K562 (cell line): Measurements from ENCODE around the gene RNF212B. TPM values are rescaled to one million over a fixed set of nuclear protein-coding genes. Genes with fewer than 3 reads are reported as not detected.

ENCODE experiments used
- CC2D1A ChIP-seq: fragments of 450-650 bp; IDR thresholded peaks from 2 replicates; pipeline ENCODE4 v1.6.1; 2017; ENCODE audit warnings: mild to moderate bottlenecking
- CREB1 ChIP-seq, 2 experiments: sonication (generic) in 1 of 2; formaldehyde crosslinking in 1 of 2; IDR thresholded peaks; 2 replicates each; pipeline versions ENCODE4 v1.6.1 to v1.8.0; 2012 to 2022; ENCODE audit warnings: inconsistent platforms in 1 of 2, mild to moderate bottlenecking in 1 of 2, missing genetic modification reagents in 1 of 2, moderate library complexity in 1 of 2
- EZH2 ChIP-seq: IDR thresholded peaks from 2 replicates; pipeline ENCODE4 v1.6.1; 2012; ENCODE audit warnings: low read depth, mild to moderate bottlenecking, inconsistent platforms, low read length, borderline replicate concordance
- FUS ChIP-seq: fragments of 200-400 bp; formaldehyde crosslinking; optimal IDR thresholded peaks from 2 replicates; pipeline ENCODE3; 2017; ENCODE audit warnings: low read depth, low read length
- HNRNPUL1 ChIP-seq: fragments of 200-400 bp; formaldehyde crosslinking; IDR thresholded peaks from 2 replicates; pipeline ENCODE4 v1.6.1; 2017; ENCODE audit warnings: low read length
- KDM4B ChIP-seq, 2 experiments: fragments of 450-650 bp in 1 of 2; sonication (generic) in 1 of 2; IDR thresholded peaks; 2 replicates each; pipeline ENCODE4 v1.6.1; 2016 to 2017; ENCODE audit warnings: borderline replicate concordance in 2 of 2, antibody characterized with exemption in 1 of 2, low read depth in 1 of 2, mild to moderate bottlenecking in 1 of 2
- KLF10 ChIP-seq: fragments of 250-450 bp; sonication (Bioruptor Pico); IDR thresholded peaks from 2 replicates; pipeline ENCODE4 v1.6.1; 2021; ENCODE audit warnings: matching md5 sums
- OTX1 ChIP-seq: fragments of 450-650 bp; formaldehyde crosslinking; IDR thresholded peaks from 2 replicates; pipeline ENCODE4 v1.4.0; 2022; ENCODE audit warnings: mild to moderate bottlenecking
- SMAD2 ChIP-seq: fragments of 150-350 bp; IDR thresholded peaks from 2 replicates; pipeline ENCODE4 v1.6.1; 2014; ENCODE audit warnings: low read depth, mild to moderate bottlenecking, low read length
- TBP ChIP-seq: optimal IDR thresholded peaks from 2 replicates; pipeline ENCODE3; 2011; ENCODE audit warnings: low read depth, low read length, improper control_type of control experiment
- polyA plus RNA-seq, 8 experiments: library from polyadenylated mRNA; depleted of rRNA in 4 of 8; stranded (reverse) in 5 of 8; unstranded in 3 of 8; fragments of >200 nt; fragmentation: Nextera tagmentation in 2 of 8; fragmentation: Illumina TruSeq in 1 of 8; extraction: Ambion mirVana in 2 of 8; extraction: Trizol in 1 of 8; gene quantifications; 2 replicates each; pipeline versions ENCODE4 v1.2.1 to v1.2.3, GENCODE V29; 2011 to 2014; ENCODE audit warnings: inconsistent platforms in 1 of 8, missing spikeins in 1 of 8
- total RNA-seq, 7 experiments: library from RNA; depleted of rRNA in 6 of 7; stranded (reverse); fragments of >200 nt in 6 of 7; fragmentation: Illumina TruSeq in 2 of 7; extraction: Trizol in 2 of 7; gene quantifications; 2 replicates each; pipeline versions ENCODE4 v1.2.1 to v1.2.3, GENCODE V29; 2011 to 2021; ENCODE audit warnings: low replicate concordance in 1 of 7
- TF ChIP-seq, protein P1 (sequence below), 2 experiments: fragments of 250-450 bp in 1 of 2; fragments of 450-650 bp in 1 of 2; sonication (Bioruptor Pico) in 1 of 2; IDR thresholded peaks; 2 replicates each; pipeline versions ENCODE4 v1.6.1 to v1.8.0; 2016 to 2021; ENCODE audit warnings: mild to moderate bottlenecking in 2 of 2, moderate library complexity in 2 of 2, missing compliant biosample characterization in 1 of 2, missing genetic modification characterization in 1 of 2
- TF ChIP-seq, protein P2 (sequence below): fragments of 450-650 bp; IDR thresholded peaks from 2 replicates; pipeline ENCODE4 v1.6.1; 2016; ENCODE audit warnings: mild to moderate bottlenecking, moderate library complexity
- TF ChIP-seq, protein P3 (sequence below), 2 experiments: fragments of 450-650 bp in 1 of 2; sonication (generic) in 1 of 2; formaldehyde crosslinking in 1 of 2; IDR thresholded peaks in 1 of 2; conservative IDR thresholded peaks in 1 of 2; 2 replicates each; pipeline versions ENCODE4 v1.6.1 to v1.8.1; 2016 to 2023; ENCODE audit warnings: mild to moderate bottlenecking in 2 of 2, moderate library complexity in 2 of 2, inconsistent platforms in 1 of 2, missing genetic modification reagents in 1 of 2

The RNF212B gene
- total and polyA plus RNA-seq, 9 of the 15 experiments (the other 6 are each of a cell fraction or from before 2014, with no cell fraction given): 0.15 to 0.43 (median 0.27) TPM; not detected in 3

DNA sequence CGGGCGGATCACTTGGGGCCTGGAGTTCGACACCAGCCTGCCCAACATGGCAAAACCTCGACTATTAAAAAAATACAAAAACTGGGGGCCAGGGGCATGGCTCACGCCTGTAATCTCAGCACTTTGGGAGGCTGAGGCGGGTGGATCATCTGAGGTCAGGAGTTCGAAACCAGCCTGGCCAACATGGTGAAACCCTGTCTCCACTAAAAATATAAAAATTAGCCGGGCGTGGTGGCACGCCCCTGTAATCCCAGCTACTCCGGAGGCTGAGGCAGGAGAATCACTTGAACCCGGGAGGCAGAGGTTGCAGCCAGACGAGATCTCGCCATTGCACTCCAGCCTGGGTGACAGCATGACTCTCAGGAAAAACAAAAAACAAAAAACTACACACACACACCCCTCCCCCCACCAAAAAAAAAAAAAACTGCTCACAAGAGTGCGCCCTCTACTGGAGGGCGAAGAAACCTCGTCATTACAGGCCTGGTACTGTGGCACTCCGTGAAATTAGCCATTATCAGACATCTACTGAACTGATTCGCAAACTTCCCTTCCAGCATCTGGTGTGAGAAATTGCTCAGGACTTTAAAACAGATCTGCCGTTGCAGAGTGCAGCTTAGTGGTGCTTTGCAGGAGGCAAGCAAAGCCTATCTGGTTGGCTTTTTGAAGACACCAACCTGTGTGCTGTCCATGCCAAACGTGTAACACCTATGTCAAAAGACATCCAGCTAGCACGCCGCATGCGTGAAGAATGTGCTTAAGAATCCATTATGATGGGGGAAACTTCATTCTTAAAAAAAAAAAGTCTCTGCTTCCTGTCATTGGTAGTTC lies 57.2 kb downstream of the RNF212B start (continued):
- TF ChIP-seq KLF10 (CRISPR knock-in tag) (no peak), HNRNPUL1 (no peak), KDM4B (IDR thresholded peaks at IDR 0.05; ENCODE audit: borderline replicate concordance in 2 of 2, low read depth in 1 of 2) (no peak), EZH2 (no peak), OTX1 (CRISPR knock-in tag) (peak; percentile 71; the same call in 1 of the 2 replicates), CC2D1A (peak; percentile 84), FUS (no peak), CREB1 (IDR thresholded peaks at IDR 0.05) (peak; percentile 49; the same call in 1 of the 2 replicates), CREB1 (CRISPR knock-in tag; IDR thresholded peaks at IDR 0.05) (peak; percentile 53; the same call in 1 of the 2 replicates), SMAD2 (no peak), TBP (no peak)
- TF ChIP-seq, protein P1, sequence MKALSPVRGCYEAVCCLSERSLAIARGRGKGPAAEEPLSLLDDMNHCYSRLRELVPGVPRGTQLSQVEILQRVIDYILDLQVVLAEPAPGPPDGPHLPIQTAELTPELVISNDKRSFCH (CRISPR knock-in tag; IDR thresholded peaks at IDR 0.05): no peak
- TF ChIP-seq, protein P1 (tag; IDR thresholded peaks at IDR 0.05): no peak
- TF ChIP-seq, protein P2, sequence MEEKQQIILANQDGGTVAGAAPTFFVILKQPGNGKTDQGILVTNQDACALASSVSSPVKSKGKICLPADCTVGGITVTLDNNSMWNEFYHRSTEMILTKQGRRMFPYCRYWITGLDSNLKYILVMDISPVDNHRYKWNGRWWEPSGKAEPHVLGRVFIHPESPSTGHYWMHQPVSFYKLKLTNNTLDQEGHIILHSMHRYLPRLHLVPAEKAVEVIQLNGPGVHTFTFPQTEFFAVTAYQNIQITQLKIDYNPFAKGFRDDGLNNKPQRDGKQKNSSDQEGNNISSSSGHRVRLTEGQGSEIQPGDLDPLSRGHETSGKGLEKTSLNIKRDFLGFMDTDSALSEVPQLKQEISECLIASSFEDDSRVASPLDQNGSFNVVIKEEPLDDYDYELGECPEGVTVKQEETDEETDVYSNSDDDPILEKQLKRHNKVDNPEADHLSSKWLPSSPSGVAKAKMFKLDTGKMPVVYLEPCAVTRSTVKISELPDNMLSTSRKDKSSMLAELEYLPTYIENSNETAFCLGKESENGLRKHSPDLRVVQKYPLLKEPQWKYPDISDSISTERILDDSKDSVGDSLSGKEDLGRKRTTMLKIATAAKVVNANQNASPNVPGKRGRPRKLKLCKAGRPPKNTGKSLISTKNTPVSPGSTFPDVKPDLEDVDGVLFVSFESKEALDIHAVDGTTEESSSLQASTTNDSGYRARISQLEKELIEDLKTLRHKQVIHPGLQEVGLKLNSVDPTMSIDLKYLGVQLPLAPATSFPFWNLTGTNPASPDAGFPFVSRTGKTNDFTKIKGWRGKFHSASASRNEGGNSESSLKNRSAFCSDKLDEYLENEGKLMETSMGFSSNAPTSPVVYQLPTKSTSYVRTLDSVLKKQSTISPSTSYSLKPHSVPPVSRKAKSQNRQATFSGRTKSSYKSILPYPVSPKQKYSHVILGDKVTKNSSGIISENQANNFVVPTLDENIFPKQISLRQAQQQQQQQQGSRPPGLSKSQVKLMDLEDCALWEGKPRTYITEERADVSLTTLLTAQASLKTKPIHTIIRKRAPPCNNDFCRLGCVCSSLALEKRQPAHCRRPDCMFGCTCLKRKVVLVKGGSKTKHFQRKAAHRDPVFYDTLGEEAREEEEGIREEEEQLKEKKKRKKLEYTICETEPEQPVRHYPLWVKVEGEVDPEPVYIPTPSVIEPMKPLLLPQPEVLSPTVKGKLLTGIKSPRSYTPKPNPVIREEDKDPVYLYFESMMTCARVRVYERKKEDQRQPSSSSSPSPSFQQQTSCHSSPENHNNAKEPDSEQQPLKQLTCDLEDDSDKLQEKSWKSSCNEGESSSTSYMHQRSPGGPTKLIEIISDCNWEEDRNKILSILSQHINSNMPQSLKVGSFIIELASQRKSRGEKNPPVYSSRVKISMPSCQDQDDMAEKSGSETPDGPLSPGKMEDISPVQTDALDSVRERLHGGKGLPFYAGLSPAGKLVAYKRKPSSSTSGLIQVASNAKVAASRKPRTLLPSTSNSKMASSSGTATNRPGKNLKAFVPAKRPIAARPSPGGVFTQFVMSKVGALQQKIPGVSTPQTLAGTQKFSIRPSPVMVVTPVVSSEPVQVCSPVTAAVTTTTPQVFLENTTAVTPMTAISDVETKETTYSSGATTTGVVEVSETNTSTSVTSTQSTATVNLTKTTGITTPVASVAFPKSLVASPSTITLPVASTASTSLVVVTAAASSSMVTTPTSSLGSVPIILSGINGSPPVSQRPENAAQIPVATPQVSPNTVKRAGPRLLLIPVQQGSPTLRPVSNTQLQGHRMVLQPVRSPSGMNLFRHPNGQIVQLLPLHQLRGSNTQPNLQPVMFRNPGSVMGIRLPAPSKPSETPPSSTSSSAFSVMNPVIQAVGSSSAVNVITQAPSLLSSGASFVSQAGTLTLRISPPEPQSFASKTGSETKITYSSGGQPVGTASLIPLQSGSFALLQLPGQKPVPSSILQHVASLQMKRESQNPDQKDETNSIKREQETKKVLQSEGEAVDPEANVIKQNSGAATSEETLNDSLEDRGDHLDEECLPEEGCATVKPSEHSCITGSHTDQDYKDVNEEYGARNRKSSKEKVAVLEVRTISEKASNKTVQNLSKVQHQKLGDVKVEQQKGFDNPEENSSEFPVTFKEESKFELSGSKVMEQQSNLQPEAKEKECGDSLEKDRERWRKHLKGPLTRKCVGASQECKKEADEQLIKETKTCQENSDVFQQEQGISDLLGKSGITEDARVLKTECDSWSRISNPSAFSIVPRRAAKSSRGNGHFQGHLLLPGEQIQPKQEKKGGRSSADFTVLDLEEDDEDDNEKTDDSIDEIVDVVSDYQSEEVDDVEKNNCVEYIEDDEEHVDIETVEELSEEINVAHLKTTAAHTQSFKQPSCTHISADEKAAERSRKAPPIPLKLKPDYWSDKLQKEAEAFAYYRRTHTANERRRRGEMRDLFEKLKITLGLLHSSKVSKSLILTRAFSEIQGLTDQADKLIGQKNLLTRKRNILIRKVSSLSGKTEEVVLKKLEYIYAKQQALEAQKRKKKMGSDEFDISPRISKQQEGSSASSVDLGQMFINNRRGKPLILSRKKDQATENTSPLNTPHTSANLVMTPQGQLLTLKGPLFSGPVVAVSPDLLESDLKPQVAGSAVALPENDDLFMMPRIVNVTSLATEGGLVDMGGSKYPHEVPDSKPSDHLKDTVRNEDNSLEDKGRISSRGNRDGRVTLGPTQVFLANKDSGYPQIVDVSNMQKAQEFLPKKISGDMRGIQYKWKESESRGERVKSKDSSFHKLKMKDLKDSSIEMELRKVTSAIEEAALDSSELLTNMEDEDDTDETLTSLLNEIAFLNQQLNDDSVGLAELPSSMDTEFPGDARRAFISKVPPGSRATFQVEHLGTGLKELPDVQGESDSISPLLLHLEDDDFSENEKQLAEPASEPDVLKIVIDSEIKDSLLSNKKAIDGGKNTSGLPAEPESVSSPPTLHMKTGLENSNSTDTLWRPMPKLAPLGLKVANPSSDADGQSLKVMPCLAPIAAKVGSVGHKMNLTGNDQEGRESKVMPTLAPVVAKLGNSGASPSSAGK: no peak
- TF ChIP-seq, protein P3, sequence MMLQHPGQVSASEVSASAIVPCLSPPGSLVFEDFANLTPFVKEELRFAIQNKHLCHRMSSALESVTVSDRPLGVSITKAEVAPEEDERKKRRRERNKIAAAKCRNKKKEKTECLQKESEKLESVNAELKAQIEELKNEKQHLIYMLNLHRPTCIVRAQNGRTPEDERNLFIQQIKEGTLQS (IDR thresholded peaks at IDR 0.05): no peak
- TF ChIP-seq, protein P3 (CRISPR knock-in tag; conservative IDR thresholded peaks at IDR 0.05): no peak
